Measurements from ENCODE around the gene WWOX. TPM values are rescaled to one million over a fixed set of nuclear protein-coding genes. Genes with fewer than 3 reads are reported as not detected.

Gene WWOX
- total and polyA plus RNA-seq, 2 of the 13 experiments (the other 11 are each of a cell fraction or from before 2014, with no cell fraction given), result 9.1 to 37.4 TPM

GRCh38 chr16:78684030-78684611 lies 584.7 kb downstream of the WWOX start:
- Histone ChIP-seq H3K9me3 (ENCODE audit: low read length) (no peaks in the 10 kb centered on the region), H3K9ac (ENCODE audit: insufficient read depth, low read depth, low read length) (no peak overlapping the region), H3K27ac (ENCODE audit: extremely low read length, insufficient read depth, low read length) (no peak overlapping the region), H3K4me2 (ENCODE audit: low read depth, low read length) (no peak overlapping the region), H3K27me3 (ENCODE audit: control insufficient read depth in 1 of 2, insufficient read depth in 2 of 2, low read length in 2 of 2) (no peaks in the 10 kb centered on the region), H3K36me3 (replicated peaks in 1 of 2; ENCODE audit: control insufficient read depth in 1 of 2, insufficient read depth in 2 of 2, low read length in 2 of 2) (no peaks in the 10 kb centered on the region), H4K20me1 (ENCODE audit: insufficient read depth, low read length) (no peaks in the 10 kb centered on the region), H3K4me1 (ENCODE audit: insufficient read depth, low read length) (peaks cover 17% of the 10 kb centered on the region), H2AFZ (ENCODE audit: low read length) (no peak overlapping the region), H3K79me2 (ENCODE audit: insufficient read depth, low read length) (no peaks in the 10 kb centered on the region), H3K4me3 (replicated peaks in 1 of 3; ENCODE audit: insufficient read depth in 1 of 3, low read depth in 2 of 3, low read length in 3 of 3) (no peak overlapping the region)
- TF ChIP-seq FOSL2 (CRISPR knock-in tag; IDR thresholded peaks at IDR 0.05) (peak; percentile 95), PCBP1 (IDR thresholded peaks at IDR 0.05; ENCODE audit: borderline replicate concordance, low read depth, low read length) (no peak), ZNF160 (CRISPR knock-in tag; IDR thresholded peaks at IDR 0.05) (no peak), LCORL (IDR thresholded peaks at IDR 0.05) (no peak), LCORL (CRISPR knock-in tag; IDR thresholded peaks at IDR 0.05) (0 out of 2 replicates have a peak, but pooled peaks have one; percentile 44), RAD51 (IDR thresholded peaks at IDR 0.05; ENCODE audit: borderline replicate concordance) (no peak), FOSL1 (CRISPR knock-in tag; IDR thresholded peaks at IDR 0.05; ENCODE audit: borderline replicate concordance) (peak; percentile 73), ZNF33B (CRISPR knock-in tag; IDR thresholded peaks at IDR 0.05) (no peak), POGZ (CRISPR knock-in tag; IDR thresholded peaks at IDR 0.05) (0 out of 2 replicates have a peak, but pooled peaks have one; percentile 27), DNMT3B (CRISPR knock-in tag; conservative IDR thresholded peaks at IDR 0.05) (no peak), CBX2 (IDR thresholded peaks at IDR 0.05; ENCODE audit: low read depth, low read length) (no peak), CBX2 (CRISPR knock-in tag; IDR thresholded peaks at IDR 0.05; ENCODE audit: low read depth) (no peak), GMEB1 (CRISPR knock-in tag; IDR thresholded peaks at IDR 0.05; ENCODE audit: borderline replicate concordance) (no peak), ATF3 (CRISPR knock-in tag; IDR thresholded peaks at IDR 0.05) (peak; percentile 52; the same call in 1 of the 2 replicates), JUND (CRISPR knock-in tag; IDR thresholded peaks at IDR 0.05) (peak; percentile 52; the same call in 1 of the 2 replicates), CEBPB (IDR thresholded peaks at IDR 0.05; ENCODE audit: borderline replicate concordance, low read depth, low read length) (peak; percentile 77), ZNF644 (CRISPR knock-in tag; IDR thresholded peaks at IDR 0.05; ENCODE audit: low read depth) (0 out of 2 replicates have a peak, but pooled peaks have one; percentile 47), BCL3 (CRISPR knock-in tag; IDR thresholded peaks at IDR 0.05) (no peak)
- DNase-seq (ENCODE audit: low spot score) (peak; percentile 51), ATAC-seq (peak; percentile 73), FAIRE-seq (peak; percentile 34)
- BruUV-seq (replicated peaks), result no TSS peak
- 36% methylated on average over 8 of the region's 8 CpGs for WGBS (ENCODE audit: low lambda C conversion rate)
- POLR2A ChIA-PET, result no interaction called here
- CTCF ChIA-PET (ENCODE audit: low intra/inter-chr PET ratio, low total read pairs), result no interaction called here
- in situ Hi-C loops (cut with HindIII; ENCODE audit: extremely low pct_ligation_motif_present, low pct_unique_long_range_greater_than_20kb) (no loop called here), intact Hi-C loops (cut with micrococcal nuclease; ENCODE audit: unreplicated experiment) (no loop called here)
